IPS-18c (cell line): Measurements from ENCODE around the gene NUMBL.
A peak's percentile ranks its signal among the peaks of the same experiment; 100 is the strongest.
"Not testable (repeated sequence)": the region's sequence is repeated elsewhere in the genome, so short reads cannot be mapped to it uniquely, and the experiment has no call there.

Source experiments
- H3K4me3 ChIP-seq: 2 replicates; pipeline ENCODE4 v1.7.0; 2013; ENCODE audit warnings: low read depth, mild to moderate bottlenecking, low read length, moderate library complexity; ENCODE audit not compliant: insufficient read depth
- H3K9me3 ChIP-seq: one replicate; pipeline ENCODE4 v1.6.1; 2013; ENCODE audit warnings: mild to moderate bottlenecking, low read length, moderate library complexity; ENCODE audit not compliant: control insufficient read depth, insufficient read depth

Gene NUMBL

DNA sequence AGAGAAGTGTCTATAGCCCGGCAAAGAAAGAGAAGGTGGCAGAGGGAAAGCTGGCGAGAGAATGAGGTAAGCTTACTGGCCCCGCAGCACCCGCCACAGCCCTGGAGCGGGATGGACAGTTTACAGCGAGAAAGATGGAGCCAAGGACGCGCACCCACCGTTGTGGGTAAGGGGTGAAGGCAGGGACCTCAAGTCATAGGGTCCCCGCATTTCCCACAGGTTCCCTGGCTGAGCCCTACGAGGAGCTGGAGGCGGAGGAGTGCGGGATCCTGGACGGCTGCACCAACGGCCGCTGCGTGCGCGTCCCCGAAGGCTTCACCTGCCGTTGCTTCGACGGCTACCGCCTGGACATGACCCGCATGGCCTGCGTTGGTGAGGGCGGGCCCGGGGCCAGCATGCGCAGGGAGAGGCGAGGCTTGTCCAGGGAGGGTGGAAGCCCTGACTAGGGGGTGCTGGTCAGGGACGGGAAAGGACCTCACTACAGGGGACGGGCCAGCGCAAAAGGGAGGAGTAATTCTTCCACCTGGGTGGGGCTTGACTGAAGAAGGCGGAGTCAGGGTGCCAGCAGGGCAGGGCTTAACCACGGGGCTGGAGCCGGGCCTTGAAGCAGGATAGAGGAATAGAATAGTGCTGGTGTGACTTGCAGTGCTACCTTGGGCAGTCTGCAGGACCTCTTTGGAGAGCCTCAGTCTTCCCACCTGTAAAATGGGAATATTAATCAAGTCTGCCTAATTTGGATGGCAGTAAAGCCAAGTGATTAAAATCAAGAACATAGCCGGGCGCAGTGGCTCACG, 62.8 kb downstream of the NUMBL start:
- Histone ChIP-seq H3K9me3 (no peaks in the 10 kb centered on the region), H3K4me3 (no peak overlapping the region)

- H3K4me3 ChIP-seq: no peak overlapping the region
- H3K9me3 ChIP-seq: no peaks in the 10 kb centered on the region
Measured at GRCh38 chr19:40626918-40627317, 63.5 kb downstream of the NUMBL start.

DNA sequence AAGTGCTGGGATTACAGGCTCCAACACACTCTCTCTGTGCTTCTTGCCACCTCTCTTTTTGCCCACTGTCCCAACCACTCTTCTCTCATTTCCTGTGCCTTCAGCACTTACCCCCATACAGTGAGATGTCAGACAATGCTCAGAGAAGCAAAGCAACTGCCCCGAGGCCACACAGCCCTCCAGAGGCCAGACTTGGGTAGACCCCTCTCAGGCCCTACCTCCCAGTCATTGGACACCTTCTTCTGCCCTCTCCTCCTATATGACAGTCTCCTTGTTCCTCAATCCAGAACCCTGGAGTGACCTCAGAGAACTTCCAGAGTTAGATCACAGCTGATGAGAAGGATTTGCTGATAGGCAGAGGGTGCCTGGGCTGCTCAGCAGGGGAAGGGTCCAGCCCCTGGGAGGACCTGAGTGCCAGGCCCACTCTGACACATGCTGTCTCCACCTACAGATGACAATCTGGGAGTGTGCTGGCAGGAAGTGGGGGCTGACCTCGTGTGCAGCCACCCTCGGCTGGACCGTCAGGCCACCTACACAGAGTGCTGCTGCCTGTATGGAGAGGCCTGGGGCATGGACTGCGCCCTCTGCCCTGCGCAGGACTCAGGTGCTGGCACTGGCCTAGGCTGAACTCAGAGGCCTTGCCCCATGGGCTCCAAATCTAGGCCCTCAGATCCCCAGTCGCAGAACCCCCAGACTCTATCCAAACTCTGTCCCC, 64.9 kb downstream of the NUMBL start:
- H3K9me3 ChIP-seq: no peaks in the 10 kb centered on the region
- no peak overlapping the region for H3K4me3 ChIP-seq

DNA sequence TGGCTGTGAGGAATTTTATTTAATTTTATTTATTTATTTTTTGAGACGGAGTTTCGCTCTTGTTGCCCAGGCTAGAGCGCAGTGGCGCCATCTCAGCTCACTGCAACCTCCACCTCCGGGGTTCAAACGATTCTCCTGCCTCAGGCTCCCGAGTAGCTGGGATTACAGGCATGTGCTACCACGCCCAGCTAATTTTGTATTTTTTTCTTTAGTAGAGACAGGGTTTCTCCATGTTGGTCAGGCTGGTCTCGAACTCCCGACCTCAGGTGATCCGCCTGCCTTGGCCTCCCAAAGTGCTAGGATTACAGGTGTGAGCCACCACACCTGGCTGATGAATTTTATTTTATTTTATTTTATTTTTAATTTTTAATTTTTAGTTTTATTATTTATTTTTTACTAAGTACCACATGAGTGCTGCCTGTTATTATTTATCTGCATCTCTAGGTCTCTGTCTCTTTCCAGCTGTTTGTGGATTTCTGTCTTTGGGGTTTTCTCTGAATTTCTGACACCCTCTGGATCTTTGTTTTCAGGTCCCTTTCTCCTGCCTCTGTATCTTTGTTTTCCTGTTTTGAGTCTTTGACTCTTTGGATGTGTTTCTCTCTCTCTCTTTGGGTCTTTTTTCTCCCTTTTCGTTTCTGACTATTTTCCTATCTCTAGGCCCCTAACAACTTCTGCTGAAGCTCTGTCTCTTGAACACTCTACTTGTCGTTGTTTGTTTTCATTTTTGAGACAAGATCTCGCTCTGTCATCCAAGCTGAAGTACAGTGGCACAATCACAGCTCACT, 65.9 kb downstream of the NUMBL start:
- H3K9me3 ChIP-seq, H3K4me3 ChIP-seq: not testable (repeated sequence)

DNA sequence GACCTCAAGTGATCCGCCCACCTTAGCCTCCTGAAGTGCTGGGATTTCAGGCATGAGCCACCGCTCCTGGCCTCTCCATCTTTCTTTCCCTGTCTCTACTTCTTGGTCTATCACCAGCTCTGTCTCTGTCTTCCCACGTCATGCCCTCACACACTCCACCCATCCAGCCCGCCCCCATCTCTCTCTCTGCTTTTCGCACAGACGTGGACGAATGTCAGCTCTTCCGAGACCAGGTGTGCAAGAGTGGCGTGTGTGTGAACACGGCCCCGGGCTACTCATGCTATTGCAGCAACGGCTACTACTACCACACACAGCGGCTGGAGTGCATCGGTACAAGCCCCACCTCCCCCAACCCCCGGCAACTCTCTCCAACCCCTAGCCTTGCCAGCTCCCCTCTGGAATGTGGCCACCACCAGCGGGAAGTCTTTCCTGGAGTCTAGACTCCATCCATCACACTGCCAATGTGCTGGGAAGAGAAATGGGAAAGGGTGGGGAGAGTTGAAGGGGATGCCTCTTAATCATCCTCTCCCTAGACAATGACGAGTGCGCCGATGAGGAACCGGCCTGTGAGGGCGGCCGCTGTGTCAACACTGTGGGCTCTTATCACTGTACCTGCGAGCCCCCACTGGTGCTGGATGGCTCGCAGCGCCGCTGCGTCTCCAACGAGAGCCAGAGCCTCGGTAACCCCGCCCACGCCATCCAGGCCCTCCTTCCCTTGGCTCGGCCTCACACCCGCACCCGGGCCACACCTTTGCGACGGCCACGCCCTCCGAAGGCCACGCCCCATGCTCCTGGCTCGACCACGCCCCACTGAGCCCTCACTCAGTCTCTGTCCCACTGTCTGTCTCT, 66.8 kb downstream of the NUMBL start:
- Histone ChIP-seq H3K9me3 (no peaks in the 10 kb centered on the region), H3K4me3 (peak overlapping the region; percentile 30)

GRCh38 chr19:40622773-40623075, 67.7 kb downstream of the NUMBL start:
- Histone ChIP-seq H3K9me3 (no peaks in the 10 kb centered on the region), H3K4me3 (no peak overlapping the region)

DNA sequence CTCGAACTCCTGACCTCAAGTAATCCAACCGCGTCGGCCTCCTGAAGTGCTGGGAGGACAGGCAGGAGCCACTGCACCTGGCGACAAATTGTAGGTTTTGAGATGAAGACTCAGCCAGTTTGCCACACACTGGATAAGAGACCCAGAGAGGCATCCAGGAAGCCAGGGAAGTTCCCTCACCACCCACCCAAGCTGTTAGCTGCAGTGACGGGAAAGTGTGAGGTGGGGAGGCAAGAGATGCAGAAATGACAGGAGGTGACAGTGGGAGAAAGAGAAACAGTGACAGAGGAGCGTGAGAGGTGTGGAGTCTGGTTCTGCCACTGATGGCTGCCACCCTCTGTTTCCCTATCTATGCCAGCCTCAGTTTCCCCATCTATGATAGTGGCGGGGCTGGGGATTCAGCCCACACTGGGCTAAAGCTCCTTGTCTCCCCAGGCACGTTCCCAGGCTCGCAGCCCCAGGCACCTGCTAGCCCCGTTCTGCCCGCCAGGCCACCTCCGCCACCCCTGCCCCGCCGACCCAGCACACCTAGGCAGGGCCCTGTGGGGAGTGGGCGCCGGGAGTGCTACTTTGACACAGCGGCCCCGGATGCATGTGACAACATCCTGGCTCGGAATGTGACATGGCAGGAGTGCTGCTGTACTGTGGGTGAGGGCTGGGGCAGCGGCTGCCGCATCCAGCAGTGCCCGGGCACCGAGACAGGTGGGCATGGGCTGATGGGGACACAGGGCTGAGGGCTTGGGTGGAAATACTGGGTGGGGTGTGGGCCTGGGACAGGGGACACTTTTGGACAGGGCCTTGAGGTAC, 68.3 kb downstream of the NUMBL start:
- Histone ChIP-seq H3K9me3 (no peaks in the 10 kb centered on the region), H3K4me3 (no peak overlapping the region)

DNA sequence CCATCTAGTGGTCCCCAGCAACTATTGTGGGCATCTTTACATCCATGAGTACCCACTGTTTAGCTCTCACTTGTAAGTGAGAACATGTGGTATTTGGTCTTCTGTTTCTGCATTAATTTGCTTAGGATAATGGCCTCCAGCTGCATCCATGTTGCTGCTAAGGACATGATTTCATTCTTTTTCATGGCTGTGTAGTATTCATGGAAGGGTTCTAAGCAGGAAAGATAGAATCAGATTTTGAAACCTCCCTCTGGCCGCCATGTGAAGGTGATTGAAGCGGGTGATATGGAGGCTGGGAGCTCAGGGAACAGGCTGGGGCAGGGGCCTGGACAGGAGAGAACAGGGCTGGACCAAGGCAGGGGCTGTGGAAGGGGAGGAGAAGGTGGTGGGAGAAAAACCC, 69.2 kb downstream of the NUMBL start:
- Histone ChIP-seq H3K4me3 (no peak overlapping the region), H3K9me3 (no peaks in the 10 kb centered on the region)

- H3K4me3 ChIP-seq: no peak overlapping the region
- H3K9me3 ChIP-seq: no peaks in the 10 kb centered on the region
Measured at GRCh38 chr19:40620161-40620485, 70.3 kb downstream of the NUMBL start.

DNA sequence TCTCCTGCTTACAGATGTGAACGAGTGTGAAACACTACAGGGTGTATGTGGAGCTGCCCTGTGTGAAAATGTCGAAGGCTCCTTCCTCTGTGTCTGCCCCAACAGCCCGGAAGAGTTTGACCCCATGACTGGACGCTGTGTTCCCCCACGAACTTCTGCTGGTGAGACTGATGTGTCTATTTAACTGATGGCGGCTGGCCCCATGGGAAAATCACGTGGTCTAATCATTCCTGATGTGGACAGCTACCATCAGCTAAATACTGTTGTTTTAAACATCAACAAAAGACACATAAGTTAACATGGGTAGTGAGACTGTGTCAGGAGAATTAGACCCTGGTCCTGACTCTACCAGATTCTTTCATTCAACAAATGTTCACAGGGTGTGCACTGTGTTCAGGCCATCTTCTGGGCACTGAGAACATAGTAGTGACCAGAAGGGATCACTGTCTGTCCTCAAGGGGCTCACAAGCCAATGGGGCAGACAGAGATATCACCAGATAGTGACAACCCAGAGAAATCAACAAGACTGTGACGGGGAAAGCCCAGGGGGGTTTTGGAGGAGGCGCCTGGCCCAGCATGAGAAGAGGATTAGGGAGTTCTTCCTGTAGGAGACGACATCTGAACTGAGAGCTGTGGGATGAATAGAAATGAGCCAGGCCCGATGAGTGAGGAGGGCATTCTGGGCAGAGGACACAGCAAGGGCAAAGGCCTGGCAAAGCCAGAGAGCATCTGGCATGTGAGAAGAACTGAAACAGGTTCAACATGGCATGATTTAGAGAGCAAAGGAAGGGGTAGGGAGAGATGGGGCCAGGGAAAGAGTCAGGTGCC, 70.9 kb downstream of the NUMBL start:
- Histone ChIP-seq H3K4me3 (no peak overlapping the region), H3K9me3 (no peaks in the 10 kb centered on the region)

DNA sequence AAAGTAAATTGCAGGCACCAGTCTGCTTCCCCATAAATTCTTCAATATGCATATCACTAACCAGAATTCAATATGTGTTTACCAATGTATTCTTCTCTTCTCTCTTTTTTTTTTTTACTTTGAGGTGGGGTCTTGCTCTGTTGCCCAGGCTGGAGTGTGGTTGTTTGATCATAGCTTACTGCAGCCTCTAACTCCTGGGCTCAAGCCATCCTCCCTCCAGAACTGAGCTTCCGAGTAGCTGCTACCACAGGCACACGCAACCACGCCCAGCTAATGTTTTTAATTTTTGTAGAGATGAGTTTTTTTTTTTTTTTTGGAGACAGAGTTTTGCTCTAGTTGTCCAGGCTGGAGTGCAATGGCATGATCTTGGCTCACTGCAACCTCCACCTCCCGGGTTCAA, 72.5 kb downstream of the NUMBL start:
- H3K9me3 ChIP-seq: no peaks in the 10 kb centered on the region

GRCh38 chr19:40616941-40617340, 73.5 kb downstream of the NUMBL start:
- Histone ChIP-seq H3K9me3 (no peaks in the 10 kb centered on the region), H3K4me3 (no peak overlapping the region)

More for the DNA sequence above, 72.5 kb downstream of the NUMBL start:
- no peak overlapping the region for H3K4me3 ChIP-seq

GRCh38 chr19:40616178-40616577, 74.3 kb downstream of the NUMBL start:
- no peaks in the 10 kb centered on the region for H3K9me3 ChIP-seq
- no peak overlapping the region for H3K4me3 ChIP-seq
